LNCaP clone FGC (cell line): ENCODE data around the gene LILRA5.

Source experiments
- DNase-seq: peaks from one replicate; pipeline ENCODE4 v3.0.0-alpha.2; 2011; ENCODE audit warnings: low read depth
- H3K4me3 ChIP-seq: 2 replicates; pipeline ENCODE4 v1.5.1; 2011; ENCODE audit warnings: mild to moderate bottlenecking, low read depth, low read length, control low read depth
- TF ChIP-seq, protein P1 (sequence below): IDR thresholded peaks from 2 replicates; pipeline ENCODE4 v1.5.1; 2012; ENCODE audit warnings: mild to moderate bottlenecking; ENCODE audit not compliant: control insufficient read depth, insufficient read depth; ENCODE audit errors: extremely low read depth

LILRA5 gene

DNA sequence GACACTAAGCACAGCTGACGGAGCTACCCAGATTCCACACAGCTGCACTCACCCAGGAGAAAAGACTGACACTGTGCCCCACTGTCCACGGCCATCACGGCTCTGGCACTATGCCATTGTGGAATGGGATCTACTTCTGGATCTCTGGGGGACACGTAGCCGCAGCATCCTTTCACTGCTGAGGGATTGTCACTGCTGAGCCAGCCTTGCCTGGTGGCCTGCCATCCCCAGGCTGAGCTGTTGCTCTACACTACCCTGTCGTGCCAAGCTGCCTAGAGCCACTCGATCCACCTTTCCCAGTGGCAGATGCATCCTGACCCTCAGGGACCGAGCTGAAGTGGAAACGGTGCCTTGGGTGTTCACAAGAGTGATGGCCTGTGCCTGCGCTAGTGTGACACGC is 50.9 kb downstream of the LILRA5 start:
- no peak overlapping the region for H3K4me3 ChIP-seq
- TF ChIP-seq, protein P1, sequence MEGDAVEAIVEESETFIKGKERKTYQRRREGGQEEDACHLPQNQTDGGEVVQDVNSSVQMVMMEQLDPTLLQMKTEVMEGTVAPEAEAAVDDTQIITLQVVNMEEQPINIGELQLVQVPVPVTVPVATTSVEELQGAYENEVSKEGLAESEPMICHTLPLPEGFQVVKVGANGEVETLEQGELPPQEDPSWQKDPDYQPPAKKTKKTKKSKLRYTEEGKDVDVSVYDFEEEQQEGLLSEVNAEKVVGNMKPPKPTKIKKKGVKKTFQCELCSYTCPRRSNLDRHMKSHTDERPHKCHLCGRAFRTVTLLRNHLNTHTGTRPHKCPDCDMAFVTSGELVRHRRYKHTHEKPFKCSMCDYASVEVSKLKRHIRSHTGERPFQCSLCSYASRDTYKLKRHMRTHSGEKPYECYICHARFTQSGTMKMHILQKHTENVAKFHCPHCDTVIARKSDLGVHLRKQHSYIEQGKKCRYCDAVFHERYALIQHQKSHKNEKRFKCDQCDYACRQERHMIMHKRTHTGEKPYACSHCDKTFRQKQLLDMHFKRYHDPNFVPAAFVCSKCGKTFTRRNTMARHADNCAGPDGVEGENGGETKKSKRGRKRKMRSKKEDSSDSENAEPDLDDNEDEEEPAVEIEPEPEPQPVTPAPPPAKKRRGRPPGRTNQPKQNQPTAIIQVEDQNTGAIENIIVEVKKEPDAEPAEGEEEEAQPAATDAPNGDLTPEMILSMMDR = no peak
- DNase-seq = no peak

DNA sequence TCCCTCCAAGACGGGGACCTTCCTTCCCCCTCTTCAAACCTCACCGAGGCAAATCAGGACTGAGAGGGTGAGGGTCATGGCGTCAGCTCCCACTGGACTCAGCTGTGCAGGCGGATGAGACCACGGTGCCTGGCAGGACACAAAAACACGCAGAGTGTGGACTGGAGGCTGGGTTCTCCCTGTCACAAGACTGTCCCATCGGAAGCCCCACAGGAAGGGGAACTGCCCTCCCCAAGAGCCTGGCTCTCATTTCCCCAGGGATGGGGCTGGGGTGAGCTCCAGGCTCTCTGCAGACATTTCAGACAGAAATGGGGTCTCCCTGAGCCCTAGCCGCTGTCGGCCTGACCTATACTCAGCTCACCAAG is 55.9 kb downstream of the LILRA5 start, which contains the start of gene LILRB5:
Gene LILRB5 (minus strand): TSS at position 158 of the 365 bp plus-strand sequence. CDS start 80 bp downstream, at position 78.
- TF ChIP-seq, protein P1 = no peak
- H3K4me3 ChIP-seq = no peak within 1 kb of the TSS

More for the DNA sequence above, 55.9 kb downstream of the LILRA5 start, which contains the start of gene LILRB5:
- DNase-seq = no peak
